ENCODE measurements around the gene SERINC4. TPM values are rescaled to one million over a fixed set of nuclear protein-coding genes. Genes with fewer than 3 reads are reported as not detected.

The SERINC4 gene
- total RNA-seq, 6 donors from 2014 or later, result 0.34 TPM; not detected in 5

GRCh38 chr15:43794269-43795037 is 5.6 kb downstream of the SERINC4 start:
- Histone ChIP-seq H3K36me3 (peaks cover 5 to 60% (median 29%) of the 10 kb centered on the region in 4 donors), H3K27ac (peak overlapping the region; percentile 95 to 100 (median 98)), H3K27me3 (no peaks in the 10 kb centered on the region), H3K4me3 (peak overlapping the region in 1 of 4 donors; percentile 82), H3K4me1 (peaks cover 44 to 65% (median 47%) of the 10 kb centered on the region in 4 donors), H3K9me3 (no peaks in the 10 kb centered on the region)
- ATAC-seq (ENCODE audit: low FRiP score in 2 of 2), result no peak
- WGBS, 2 donors, result 64 to 70% methylated on average over 8 to 9 of the region's 9 CpGs
- TF ChIP-seq CTCF (IDR thresholded peaks at IDR 0.05), result no peak
- TF ChIP-seq POLR2A (IDR thresholded peaks at IDR 0.05), result no peak
- no peak for TF ChIP-seq POLR2AphosphoS5 (IDR thresholded peaks at IDR 0.05)
- TF ChIP-seq EP300 (IDR thresholded peaks at IDR 0.05), result no peak
- no peak for DNase-seq

- peaks cover 39 to 58% (median 42%) of the 10 kb centered on the region in 4 donors for H3K4me1 ChIP-seq
These were observed 6.4 kb downstream of the SERINC4 start for GRCh38 chr15:43793647-43794046.

DNA sequence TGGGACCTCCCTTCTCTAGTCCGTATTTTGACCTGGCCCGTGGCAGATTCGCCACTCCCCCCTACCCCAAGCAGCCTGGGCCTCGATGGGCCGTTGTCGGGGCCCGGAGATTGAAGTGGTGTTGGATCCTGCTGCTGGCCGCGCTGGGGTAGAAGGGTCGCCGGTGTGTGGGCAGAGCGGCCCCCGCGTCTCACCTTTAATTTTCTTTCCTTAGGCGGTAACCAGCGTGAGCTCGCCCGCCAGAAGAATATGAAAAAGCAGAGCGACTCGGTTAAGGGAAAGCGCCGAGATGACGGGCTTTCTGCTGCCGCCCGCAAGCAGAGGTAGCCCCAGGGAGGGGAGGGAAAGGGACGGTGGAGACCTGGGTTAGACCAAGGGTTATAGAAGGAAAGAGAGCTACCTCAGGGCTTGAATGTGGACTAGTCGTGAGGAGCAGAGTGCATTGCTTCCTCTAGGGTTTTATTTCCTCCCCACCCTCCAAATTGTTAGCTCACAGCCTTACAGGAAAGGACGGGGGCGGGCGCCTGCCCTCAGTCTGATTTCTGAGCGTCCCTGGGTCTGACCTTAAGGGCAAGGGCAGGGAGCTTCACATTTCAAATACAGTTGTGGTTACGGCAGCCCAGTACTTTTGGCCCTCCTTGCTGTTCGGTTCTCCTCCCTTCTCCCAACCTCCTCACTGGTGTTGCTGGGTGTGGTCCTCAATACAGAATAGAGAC is 7.1 kb downstream of the SERINC4 start:
- 1 to 2% methylated on average over 32 to 33 of the region's 33 CpGs for WGBS, 2 donors
- Histone ChIP-seq H3K9me3 (no peaks in the 10 kb centered on the region), H3K27me3 (no peaks in the 10 kb centered on the region), H3K4me3 (peak overlapping the region; percentile 62 to 93 (median 78)), H3K4me1 (peaks cover 32 to 51% (median 36%) of the 10 kb centered on the region in 4 donors), H3K36me3 (peaks cover 5 to 45% (median 26%) of the 10 kb centered on the region in 4 donors), H3K27ac (peak overlapping the region; percentile 95 to 100 (median 98))
- TF ChIP-seq CTCF (IDR thresholded peaks at IDR 0.05) (peak in 3 of 6 experiments; percentile 4 to 47 (median 19)), POLR2A (IDR thresholded peaks at IDR 0.05) (peak in 1 of 4 donors; percentile 28), POLR2AphosphoS5 (IDR thresholded peaks at IDR 0.05) (peak; percentile 43 to 63), EP300 (IDR thresholded peaks at IDR 0.05) (no peak)
- ATAC-seq (ENCODE audit: low FRiP score in 2 of 2), result peak; percentile 38 to 39
- peak in 1 of 2 donors; percentile 53 for DNase-seq

More at GRCh38 chr15:43793647-43794046, 6.4 kb downstream of the SERINC4 start:
- no peak for ATAC-seq (ENCODE audit: low FRiP score in 2 of 2)
- 56 to 77% methylated on average over 10 of the region's 10 CpGs for WGBS, 2 donors
- H3K36me3 ChIP-seq, result peaks cover 5 to 52% (median 27%) of the 10 kb centered on the region in 4 donors
- no peak for DNase-seq
- no peak for TF ChIP-seq POLR2A (IDR thresholded peaks at IDR 0.05)
- TF ChIP-seq CTCF (IDR thresholded peaks at IDR 0.05), result no peak
- TF ChIP-seq POLR2AphosphoS5 (IDR thresholded peaks at IDR 0.05), result no peak
- TF ChIP-seq EP300 (IDR thresholded peaks at IDR 0.05), result no peak
- no peaks in the 10 kb centered on the region for H3K9me3 ChIP-seq
- peak overlapping the region; percentile 62 to 93 (median 78) for H3K4me3 ChIP-seq
- H3K27ac ChIP-seq, result peak overlapping the region; percentile 95 to 100 (median 98)
- no peaks in the 10 kb centered on the region for H3K27me3 ChIP-seq

DNA sequence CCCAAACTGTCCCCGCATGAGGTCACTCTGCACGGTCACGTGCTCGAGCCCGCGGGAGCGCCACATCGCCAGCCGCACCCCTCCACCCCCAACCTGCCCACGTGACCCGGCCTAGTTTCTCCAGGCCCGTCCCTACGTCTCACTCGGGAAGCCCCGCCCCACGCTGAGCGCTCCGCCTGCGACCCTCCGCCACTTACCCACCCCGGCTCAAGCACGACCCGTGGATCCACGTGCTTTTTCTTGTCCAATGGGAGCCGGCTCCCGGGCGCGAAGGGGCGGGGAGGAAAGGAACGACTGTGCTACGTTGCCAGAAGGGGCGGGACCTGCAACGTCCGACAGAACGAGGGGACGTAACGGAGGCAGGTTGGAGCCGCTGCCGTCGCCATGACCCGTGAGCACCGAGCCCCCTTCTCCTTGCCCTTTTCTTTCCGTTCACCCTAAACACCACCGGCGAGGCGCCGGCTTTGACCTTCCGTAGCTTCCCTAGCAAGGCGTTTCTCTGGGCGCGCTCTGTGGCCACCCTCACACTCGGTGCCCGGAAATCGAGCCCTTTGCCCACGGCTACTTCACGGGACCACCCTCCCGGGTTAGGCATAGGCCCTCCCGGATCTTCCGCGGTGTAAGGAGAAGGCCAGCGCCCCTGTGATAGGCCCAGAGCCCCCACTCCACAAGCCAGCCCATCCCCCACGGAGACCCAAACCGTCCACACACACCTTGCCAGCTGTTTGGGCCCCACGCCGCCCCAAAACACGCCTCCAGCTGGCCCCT is 7.8 kb downstream of the SERINC4 start, which contains the start of gene SERF2:
Gene SERF2, plus strand, starts transcription at position 328 of the 768 bp plus-strand sequence. Its CDS starts 57 bp downstream, at position 385.
- peak within 1 kb of the TSS; percentile 62 to 93 (median 78) for H3K4me3 ChIP-seq
- ATAC-seq (ENCODE audit: low FRiP score in 2 of 2) (peak; percentile 98 to 99), DNase-seq (peak; percentile 100)
- TF ChIP-seq EP300 (IDR thresholded peaks at IDR 0.05) (peak in 1 of 4 donors; percentile 73), POLR2A (IDR thresholded peaks at IDR 0.05) (peak; percentile 97 to 100 (median 98)), POLR2AphosphoS5 (IDR thresholded peaks at IDR 0.05) (peak; percentile 99 to 100), CTCF (IDR thresholded peaks at IDR 0.05) (no peak)
- no peaks in the 10 kb centered on the region for H3K9me3 ChIP-seq
- peaks cover 27 to 43% (median 31%) of the 10 kb centered on the region in 4 donors for H3K4me1 ChIP-seq
- 0% methylated on average over 3 to 51 of the region's 66 CpGs for WGBS, 2 donors
- peak within 1 kb of the TSS; percentile 95 to 100 (median 98) for H3K27ac ChIP-seq
- H3K27me3 ChIP-seq, result no peaks in the 10 kb centered on the region
- H3K36me3 ChIP-seq, result peaks cover 5 to 38% (median 23%) of the 10 kb centered on the region in 4 donors
